Esophagus muscularis mucosa (tissue), 3 donors: Measurements from ENCODE around the gene TSTD1.

Experiments used
- POLR2A ChIP-seq: fragments of 450-650 bp; IDR thresholded peaks from one replicate; pipeline ENCODE4 v1.6.1; 2017; ENCODE audit warnings: antibody characterized with exemption, moderate library complexity, mild to moderate bottlenecking, low read depth
- TF ChIP-seq, protein P1 (sequence below), 3 experiments: fragments of 200-600 bp in 2 of 3; fragments of 450-650 bp in 1 of 3; sonication (generic) in 2 of 3; IDR thresholded peaks; one replicate each; pipeline ENCODE4 v1.5.1; 2017 to 2019; ENCODE audit warnings: antibody characterized with exemption in 3 of 3, mild to moderate bottlenecking in 2 of 3, moderate library complexity in 1 of 3

DNA sequence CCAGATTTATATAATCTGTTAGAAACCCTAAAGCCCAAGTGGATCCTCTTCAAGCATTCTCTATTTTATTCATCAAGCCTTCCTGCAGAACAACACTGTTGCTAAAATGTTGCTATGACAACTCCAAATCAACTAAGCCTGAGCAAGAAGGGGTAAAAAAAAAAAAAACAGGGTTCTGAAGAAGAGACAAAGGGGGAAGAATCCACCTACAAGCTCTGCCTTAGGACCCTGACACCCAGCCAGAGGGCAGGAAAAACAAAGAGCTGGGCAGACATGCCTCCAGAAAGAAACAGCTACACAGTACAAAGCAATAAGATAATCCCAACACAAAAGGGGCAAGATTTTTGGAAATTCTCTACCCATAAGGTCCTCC is 5.8 kb upstream of the TSTD1 start:
- TF ChIP-seq, protein P1, sequence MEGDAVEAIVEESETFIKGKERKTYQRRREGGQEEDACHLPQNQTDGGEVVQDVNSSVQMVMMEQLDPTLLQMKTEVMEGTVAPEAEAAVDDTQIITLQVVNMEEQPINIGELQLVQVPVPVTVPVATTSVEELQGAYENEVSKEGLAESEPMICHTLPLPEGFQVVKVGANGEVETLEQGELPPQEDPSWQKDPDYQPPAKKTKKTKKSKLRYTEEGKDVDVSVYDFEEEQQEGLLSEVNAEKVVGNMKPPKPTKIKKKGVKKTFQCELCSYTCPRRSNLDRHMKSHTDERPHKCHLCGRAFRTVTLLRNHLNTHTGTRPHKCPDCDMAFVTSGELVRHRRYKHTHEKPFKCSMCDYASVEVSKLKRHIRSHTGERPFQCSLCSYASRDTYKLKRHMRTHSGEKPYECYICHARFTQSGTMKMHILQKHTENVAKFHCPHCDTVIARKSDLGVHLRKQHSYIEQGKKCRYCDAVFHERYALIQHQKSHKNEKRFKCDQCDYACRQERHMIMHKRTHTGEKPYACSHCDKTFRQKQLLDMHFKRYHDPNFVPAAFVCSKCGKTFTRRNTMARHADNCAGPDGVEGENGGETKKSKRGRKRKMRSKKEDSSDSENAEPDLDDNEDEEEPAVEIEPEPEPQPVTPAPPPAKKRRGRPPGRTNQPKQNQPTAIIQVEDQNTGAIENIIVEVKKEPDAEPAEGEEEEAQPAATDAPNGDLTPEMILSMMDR (IDR thresholded peaks at IDR 0.05), result no peak
- no peak for TF ChIP-seq POLR2A
